GM23338 (cell line): Measurements from ENCODE around the gene CNOT6.

ENCODE experiments used
- EZH2 ChIP-seq: fragments of 200-600 bp; sonication (generic); IDR thresholded peaks from one replicate; pipeline ENCODE4 v1.8.0; 2017; ENCODE audit warnings: antibody characterized with exemption, mild to moderate bottlenecking, low read depth; ENCODE audit not compliant: unreplicated experiment
- EZH2phosphoT487 ChIP-seq: fragments of 200-600 bp; sonication (generic); IDR thresholded peaks from one replicate; pipeline ENCODE4 v1.8.1; 2018; ENCODE audit warnings: antibody characterized with exemption; ENCODE audit not compliant: unreplicated experiment
- JUNB ChIP-seq: IDR thresholded peaks from one replicate; pipeline ENCODE4 v1.6.1; 2016; ENCODE audit warnings: antibody characterized with exemption; ENCODE audit not compliant: unreplicated experiment
- NANOG ChIP-seq: IDR thresholded peaks from 2 replicates; pipeline ENCODE4 v1.6.1; 2016; ENCODE audit warnings: antibody characterized with exemption, borderline replicate concordance
- POLR2AphosphoS5 ChIP-seq: IDR thresholded peaks from 2 replicates; pipeline ENCODE4 v1.6.1; 2016; ENCODE audit warnings: antibody characterized with exemption, low read depth
- ZNF114 ChIP-seq: fragments of 250-450 bp; sonication (Bioruptor Pico); IDR thresholded peaks from 2 replicates; pipeline ENCODE4 v1.5.0; 2020; ENCODE audit warnings: mild to moderate bottlenecking, moderate library complexity
- TF ChIP-seq, protein P1 (sequence below), 2 experiments: fragments of 200-600 bp in 1 of 2; sonication (generic) in 1 of 2; conservative IDR thresholded peaks; 2 replicates each; pipeline versions ENCODE4 v1.5.1 to v1.6.1; 2016 to 2017; ENCODE audit warnings: antibody characterized with exemption in 2 of 2, low read depth in 2 of 2, mild to moderate bottlenecking in 2 of 2, moderate library complexity in 1 of 2
- TF ChIP-seq, protein P2 (sequence below): IDR thresholded peaks from one replicate; pipeline ENCODE4 v1.6.1; 2018; ENCODE audit warnings: antibody characterized with exemption; ENCODE audit not compliant: unreplicated experiment
- TF ChIP-seq, protein P3 (sequence below): IDR thresholded peaks from 2 replicates; pipeline ENCODE4 v1.6.1; 2016; ENCODE audit warnings: antibody characterized with exemption

DNA sequence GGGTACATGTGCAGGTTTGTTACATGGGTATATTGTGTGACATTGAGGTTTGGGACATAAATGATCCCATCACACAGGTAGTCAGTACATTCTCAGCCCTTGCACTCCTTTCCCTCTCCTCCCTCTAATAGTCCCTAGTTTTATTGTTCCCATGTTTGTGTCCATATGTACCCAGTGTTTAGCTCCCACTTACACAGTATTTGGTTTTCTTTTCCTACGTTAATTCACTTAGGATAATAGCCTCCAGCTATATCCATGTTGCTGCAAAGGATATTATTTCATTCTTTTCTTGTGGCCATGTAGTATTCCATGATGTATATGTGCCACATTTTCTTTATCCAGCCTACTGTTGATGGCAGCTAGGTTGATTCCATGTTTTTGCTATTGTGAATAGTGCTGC is 27.4 kb downstream of the CNOT6 start:
- TF ChIP-seq, protein P1, sequence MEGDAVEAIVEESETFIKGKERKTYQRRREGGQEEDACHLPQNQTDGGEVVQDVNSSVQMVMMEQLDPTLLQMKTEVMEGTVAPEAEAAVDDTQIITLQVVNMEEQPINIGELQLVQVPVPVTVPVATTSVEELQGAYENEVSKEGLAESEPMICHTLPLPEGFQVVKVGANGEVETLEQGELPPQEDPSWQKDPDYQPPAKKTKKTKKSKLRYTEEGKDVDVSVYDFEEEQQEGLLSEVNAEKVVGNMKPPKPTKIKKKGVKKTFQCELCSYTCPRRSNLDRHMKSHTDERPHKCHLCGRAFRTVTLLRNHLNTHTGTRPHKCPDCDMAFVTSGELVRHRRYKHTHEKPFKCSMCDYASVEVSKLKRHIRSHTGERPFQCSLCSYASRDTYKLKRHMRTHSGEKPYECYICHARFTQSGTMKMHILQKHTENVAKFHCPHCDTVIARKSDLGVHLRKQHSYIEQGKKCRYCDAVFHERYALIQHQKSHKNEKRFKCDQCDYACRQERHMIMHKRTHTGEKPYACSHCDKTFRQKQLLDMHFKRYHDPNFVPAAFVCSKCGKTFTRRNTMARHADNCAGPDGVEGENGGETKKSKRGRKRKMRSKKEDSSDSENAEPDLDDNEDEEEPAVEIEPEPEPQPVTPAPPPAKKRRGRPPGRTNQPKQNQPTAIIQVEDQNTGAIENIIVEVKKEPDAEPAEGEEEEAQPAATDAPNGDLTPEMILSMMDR (conservative IDR thresholded peaks at IDR 0.05; ENCODE audit: low read depth in 2 of 2): no peak
- TF ChIP-seq POLR2AphosphoS5: no peak
- TF ChIP-seq EZH2phosphoT487: no peak
- TF ChIP-seq JUNB: no peak
- TF ChIP-seq, protein P2, sequence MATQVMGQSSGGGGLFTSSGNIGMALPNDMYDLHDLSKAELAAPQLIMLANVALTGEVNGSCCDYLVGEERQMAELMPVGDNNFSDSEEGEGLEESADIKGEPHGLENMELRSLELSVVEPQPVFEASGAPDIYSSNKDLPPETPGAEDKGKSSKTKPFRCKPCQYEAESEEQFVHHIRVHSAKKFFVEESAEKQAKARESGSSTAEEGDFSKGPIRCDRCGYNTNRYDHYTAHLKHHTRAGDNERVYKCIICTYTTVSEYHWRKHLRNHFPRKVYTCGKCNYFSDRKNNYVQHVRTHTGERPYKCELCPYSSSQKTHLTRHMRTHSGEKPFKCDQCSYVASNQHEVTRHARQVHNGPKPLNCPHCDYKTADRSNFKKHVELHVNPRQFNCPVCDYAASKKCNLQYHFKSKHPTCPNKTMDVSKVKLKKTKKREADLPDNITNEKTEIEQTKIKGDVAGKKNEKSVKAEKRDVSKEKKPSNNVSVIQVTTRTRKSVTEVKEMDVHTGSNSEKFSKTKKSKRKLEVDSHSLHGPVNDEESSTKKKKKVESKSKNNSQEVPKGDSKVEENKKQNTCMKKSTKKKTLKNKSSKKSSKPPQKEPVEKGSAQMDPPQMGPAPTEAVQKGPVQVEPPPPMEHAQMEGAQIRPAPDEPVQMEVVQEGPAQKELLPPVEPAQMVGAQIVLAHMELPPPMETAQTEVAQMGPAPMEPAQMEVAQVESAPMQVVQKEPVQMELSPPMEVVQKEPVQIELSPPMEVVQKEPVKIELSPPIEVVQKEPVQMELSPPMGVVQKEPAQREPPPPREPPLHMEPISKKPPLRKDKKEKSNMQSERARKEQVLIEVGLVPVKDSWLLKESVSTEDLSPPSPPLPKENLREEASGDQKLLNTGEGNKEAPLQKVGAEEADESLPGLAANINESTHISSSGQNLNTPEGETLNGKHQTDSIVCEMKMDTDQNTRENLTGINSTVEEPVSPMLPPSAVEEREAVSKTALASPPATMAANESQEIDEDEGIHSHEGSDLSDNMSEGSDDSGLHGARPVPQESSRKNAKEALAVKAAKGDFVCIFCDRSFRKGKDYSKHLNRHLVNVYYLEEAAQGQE: no peak
- TF ChIP-seq EZH2: no peak
- TF ChIP-seq ZNF114 (CRISPR knock-in tag): no peak
- TF ChIP-seq, protein P3, sequence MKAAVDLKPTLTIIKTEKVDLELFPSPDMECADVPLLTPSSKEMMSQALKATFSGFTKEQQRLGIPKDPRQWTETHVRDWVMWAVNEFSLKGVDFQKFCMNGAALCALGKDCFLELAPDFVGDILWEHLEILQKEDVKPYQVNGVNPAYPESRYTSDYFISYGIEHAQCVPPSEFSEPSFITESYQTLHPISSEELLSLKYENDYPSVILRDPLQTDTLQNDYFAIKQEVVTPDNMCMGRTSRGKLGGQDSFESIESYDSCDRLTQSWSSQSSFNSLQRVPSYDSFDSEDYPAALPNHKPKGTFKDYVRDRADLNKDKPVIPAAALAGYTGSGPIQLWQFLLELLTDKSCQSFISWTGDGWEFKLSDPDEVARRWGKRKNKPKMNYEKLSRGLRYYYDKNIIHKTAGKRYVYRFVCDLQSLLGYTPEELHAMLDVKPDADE: no peak
- no peak for TF ChIP-seq NANOG
